RCC 7860 (cell line): ENCODE measurements around the gene ZSCAN21.

Experiments used
- DNase-seq: peaks from one replicate; pipeline ENCODE4 v3.0.0-alpha.2; 2015; ENCODE audit warnings: low spot score
- FAIRE-seq: peaks from 2 replicates; lab custom pipeline; 2012; peaks lifted over from hg19 to GRCh38; lab: Jason Lieb, UNC

ZSCAN21 gene

GRCh38 chr7:100024020-100024619, 25.5 kb upstream of the ZSCAN21 start:
- no peak for DNase-seq
- FAIRE-seq, result no peak

GRCh38 chr7:100027197-100027596, 22.4 kb upstream of the ZSCAN21 start:
- FAIRE-seq (no peak), DNase-seq (no peak)

- DNase-seq (no peak), FAIRE-seq (no peak)
Observed at GRCh38 chr7:100029596-100029995, 20.0 kb upstream of the ZSCAN21 start.

DNA sequence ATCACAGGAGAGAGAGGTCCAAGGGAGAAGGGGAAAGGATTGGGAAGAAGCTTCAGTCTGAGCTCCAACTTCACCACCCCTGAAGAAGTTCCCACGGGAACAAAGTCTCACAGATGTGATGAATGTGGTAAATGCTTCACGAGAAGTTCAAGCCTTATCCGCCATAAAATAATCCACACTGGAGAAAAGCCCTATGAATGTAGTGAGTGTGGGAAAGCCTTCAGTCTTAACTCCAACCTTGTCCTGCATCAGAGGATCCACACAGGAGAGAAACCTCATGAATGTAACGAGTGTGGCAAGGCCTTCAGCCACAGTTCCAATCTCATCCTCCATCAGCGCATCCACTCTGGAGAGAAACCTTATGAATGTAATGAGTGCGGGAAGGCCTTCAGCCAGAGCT, 16.0 kb upstream of the ZSCAN21 start:
- FAIRE-seq (no peak), DNase-seq (no peak)

DNA sequence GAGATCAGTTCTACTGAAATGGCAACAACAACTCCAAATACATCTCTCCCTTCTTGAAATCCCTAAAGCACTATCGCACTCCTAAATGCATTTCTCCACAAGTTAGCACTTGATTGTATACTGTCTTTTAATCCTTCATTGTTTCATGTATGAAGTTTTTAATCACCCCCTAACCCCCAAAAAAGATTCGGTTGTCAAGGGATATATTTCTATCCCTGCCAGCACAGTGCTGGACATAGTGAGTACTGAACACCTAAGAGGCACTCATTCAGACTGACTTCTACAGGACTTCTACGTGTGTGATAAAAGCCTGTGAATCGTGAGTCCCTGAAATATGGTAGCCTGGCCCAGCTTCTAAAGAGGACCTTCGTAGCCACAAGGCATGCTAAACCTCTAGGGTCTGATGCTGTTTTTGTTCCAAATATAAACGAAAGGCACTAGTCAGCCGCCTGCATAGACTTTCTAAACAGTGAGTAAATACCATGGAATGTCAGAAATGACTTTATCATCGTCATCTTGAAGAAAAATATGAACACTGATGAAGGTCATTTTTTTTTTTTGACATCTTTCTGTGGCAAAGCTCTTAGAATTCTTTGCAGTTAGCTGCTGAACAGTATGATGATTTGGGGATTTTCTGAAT, 14.6 kb upstream of the ZSCAN21 start:
- DNase-seq, result peak; percentile 22
- no peak for FAIRE-seq

GRCh38 chr7:100035876-100036275, 13.7 kb upstream of the ZSCAN21 start:
- FAIRE-seq (no peak), DNase-seq (no peak)

DNA sequence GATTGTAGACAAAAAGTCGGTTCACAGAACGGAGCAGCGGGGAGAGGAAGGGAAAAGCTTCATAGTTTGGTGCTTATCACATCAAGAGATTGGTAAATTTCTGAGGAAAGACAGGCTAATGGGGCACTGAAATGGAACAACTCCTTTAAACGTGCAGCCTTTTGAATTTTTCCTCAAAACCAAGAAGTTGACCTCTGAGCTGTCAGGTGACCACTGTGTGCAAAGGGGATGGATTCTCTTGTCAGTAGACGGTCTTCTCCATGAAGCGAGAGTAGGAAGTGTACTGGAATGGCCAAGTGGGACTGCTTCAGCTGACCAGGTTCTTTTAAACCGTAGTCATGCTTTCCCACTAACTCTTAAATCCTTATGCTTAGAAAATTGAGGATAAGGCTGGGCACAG, 11.2 kb upstream of the ZSCAN21 start:
- FAIRE-seq (no peak), DNase-seq (no peak)

DNA sequence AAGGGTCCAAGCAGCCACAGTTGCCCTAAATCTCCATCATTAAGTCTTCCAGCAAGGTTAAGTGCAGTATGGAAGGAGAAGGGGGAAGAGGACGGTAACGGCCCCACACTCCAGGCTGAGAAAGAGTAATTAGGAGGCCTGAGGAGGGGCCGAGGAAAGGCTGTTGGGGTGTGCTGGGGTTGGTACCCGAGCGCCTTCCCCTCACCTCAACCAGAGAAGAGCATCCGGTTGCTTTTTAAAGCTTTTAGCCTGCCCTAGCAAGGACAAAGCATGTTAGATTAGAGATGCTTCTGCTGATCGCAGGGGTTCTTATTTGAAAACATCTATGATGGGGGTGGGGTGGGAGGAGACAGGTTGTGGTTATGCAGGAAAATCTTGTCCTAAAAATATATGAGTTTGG, 9.0 kb upstream of the ZSCAN21 start:
- DNase-seq (no peak), FAIRE-seq (no peak)

- DNase-seq (no peak), FAIRE-seq (no peak)
Observed at GRCh38 chr7:100044718-100045117, 4.9 kb upstream of the ZSCAN21 start.

GRCh38 chr7:100048680-100049079, 894 bp upstream of the ZSCAN21 start:
- FAIRE-seq (no peak), DNase-seq (no peak)

- DNase-seq, result no peak
- no peak for FAIRE-seq
Observed at GRCh38 chr7:100051611-100052010, 2.0 kb downstream of the ZSCAN21 start.

DNA sequence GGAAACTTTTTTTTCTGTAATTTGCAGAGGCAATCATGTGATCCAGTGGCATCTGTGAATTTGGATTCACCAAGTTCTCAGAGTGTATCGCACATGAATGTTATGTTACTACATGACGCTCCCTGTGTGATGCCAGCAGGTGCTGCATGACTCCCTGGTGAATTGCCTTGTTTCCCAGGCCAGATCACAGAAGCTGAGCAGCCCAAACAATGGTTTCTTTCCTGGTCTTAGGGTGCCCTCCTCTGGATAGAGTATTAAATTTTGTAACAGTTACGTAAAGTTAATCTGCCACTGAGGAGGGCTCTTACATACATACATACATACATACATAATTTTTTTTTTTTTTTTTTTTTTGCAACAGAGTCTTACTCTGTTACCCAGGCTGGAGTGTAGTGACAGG, 3.6 kb downstream of the ZSCAN21 start:
- no peak for FAIRE-seq

DNA sequence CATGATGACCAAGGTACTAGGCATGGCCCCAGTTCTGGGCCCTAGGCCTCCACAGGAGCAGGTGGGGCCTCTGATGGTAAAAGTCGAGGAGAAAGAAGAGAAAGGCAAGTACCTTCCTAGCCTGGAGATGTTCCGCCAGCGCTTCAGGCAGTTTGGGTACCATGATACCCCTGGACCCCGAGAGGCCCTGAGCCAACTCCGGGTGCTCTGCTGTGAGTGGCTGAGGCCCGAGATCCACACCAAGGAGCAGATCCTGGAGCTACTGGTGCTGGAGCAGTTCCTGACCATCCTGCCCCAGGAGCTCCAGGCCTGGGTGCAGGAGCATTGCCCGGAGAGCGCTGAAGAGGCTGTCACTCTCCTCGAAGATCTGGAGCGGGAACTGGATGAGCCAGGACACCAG, 7.4 kb downstream of the ZSCAN21 start:
- no peak for FAIRE-seq
- DNase-seq, result no peak

More for the DNA sequence above, 3.6 kb downstream of the ZSCAN21 start:
- DNase-seq, result peak; percentile 60

DNA sequence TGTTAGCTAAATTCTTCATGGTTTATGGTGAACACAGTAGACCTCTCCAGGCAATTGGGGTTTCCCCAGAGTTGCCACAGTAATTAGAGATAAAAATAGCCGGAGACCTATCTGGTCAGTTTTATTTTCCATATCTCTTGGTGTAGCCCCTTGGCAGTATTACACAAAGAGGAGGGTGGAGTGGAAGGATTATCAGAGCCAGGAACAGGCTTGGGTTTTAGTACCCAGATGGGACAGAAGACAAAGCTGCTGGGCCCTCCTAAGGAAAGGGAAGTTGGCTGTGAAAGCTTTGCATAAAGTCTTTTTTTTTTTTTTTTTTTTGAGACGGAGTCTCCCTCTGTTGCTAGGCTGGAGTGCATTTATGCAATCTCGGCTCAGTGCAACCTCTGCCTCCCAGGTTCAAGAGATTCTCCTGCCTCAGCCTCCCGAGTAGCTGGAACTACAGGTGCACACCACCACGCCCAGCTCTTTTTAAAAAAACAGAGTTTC, 9.7 kb downstream of the ZSCAN21 start:
- no peak for DNase-seq
- no peak for FAIRE-seq

DNA sequence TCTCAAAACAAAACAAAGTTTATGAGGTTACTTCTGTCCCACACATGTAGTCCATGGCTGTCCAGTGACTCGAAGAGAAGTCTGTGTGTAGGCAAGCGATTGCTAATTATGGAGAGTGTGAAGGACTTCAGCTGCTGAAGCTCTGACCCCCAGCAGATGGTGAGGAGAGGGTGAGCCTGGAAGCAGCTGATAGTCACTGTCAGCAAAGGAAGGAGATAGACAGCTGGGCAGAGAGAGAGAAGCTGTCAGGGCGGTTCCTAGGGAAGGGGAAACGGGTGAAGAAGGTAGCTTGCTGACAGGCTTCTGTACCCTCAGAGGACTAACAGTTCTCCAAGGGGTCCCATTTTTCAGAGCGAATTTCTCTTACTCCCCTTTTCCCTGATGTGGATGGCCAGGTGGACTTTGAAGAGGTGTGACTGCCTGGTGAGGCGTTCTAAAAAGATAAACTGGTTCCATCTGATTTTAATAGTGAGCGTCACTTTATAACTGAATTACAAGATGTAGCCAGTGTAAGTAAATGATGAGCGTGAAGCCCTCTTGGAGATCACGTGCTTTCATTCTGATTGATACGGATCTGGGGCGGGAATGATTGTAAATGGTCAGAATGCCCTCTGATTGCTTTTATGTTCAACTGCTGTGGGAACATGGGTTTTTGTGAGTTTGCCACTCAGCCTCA, 12.1 kb downstream of the ZSCAN21 start:
- FAIRE-seq (no peak), DNase-seq (no peak)

DNA sequence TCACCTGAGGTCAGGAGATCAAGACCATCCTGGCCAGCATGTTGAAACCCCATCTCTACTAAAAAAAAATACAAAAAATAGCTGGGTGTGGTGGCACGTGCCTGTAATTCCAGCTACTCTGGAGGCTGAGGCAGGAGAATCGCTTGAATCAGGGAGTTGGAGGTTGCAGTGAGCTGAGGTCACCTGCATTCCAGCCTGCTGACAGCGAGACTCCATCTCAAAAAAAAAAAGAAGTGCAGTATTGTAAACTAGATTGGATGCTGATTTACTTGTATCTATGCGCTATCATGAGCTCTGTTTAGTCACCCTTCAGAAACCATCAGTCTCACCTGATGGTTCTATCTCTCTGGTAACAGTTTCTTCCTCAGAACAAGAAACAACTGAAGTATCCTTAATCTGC, 13.8 kb downstream of the ZSCAN21 start:
- FAIRE-seq, result no peak
- DNase-seq, result no peak

- DNase-seq (no peak), FAIRE-seq (no peak)
Observed at GRCh38 chr7:100064162-100064561, 14.6 kb downstream of the ZSCAN21 start.

GRCh38 chr7:100065452-100066186, 16.0 kb downstream of the ZSCAN21 start:
- DNase-seq (no peak), FAIRE-seq (no peak)

DNA sequence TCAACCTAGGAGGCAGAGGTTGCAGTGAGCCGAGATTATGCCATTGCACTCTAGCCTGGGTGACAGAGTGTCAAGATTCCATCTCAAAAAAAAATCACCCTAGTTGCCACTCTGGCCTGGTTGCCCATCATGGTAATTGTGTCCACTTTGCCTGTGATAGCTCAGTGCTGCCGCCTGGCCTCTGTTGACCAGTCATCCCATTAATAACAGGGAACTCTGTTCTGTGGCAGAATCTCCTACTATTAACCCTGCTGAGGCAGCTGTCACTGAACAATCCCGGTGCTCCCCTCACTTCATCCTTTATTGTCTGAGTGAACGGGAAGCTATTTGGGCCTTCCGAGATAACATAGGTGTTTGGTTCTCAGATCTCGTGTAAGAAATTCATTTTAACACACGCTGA, 17.4 kb downstream of the ZSCAN21 start:
- no peak for FAIRE-seq

DNA sequence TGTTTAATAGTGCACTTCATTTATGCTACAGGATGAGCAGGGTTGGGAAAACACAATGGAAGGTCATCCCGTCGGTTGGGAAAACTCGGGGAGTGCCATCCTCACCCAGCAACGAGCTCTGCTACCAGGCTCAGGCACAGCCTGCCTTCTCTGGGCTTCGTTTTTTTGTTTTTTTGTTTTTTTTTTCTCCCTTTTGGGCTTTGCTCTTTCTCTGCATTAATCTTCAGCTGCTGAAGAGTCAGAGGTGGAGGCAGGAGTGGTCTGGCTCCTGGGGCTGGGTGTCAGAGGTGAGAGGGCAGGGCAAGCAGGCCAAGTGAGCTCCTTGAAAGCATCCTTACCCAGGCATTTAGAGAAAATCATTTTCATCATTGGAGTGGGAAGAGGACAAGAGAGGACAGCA, 20.4 kb downstream of the ZSCAN21 start:
- FAIRE-seq, result no peak
- DNase-seq, result no peak

More for the DNA sequence above, 17.4 kb downstream of the ZSCAN21 start:
- no peak for DNase-seq

DNA sequence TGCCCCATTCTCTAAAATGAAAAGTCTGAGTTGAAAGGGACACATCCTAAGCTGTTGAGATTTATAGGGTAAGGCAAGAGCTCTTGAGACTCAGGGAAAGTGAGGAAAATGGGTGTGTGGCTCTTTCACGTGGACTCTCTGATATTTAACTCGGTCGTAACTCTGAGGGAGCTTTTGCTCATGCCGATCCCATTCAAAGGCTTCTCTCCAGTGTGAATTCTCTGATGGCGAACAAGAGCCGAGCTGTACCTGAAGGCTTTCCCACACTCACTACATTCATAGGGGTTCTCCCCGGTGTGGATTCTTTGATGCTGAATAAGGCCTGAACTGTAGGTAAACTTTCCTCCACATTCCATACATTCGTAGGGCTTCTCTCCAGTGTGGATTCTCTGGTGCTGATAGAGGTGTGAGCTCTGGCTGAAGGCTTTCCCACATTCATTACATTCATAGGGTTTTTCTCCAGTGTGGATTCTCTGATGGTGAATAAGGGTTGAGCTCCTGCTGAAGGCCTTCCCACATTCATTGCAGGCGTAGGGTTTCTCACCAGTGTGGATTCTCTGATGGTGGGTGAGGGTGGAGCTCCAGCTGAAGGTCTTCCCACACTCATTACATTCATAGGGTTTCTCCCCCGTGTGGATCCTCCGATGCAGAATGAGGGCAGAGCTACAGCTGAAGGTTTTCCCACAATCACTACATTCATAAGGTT, 21.6 kb downstream of the ZSCAN21 start:
- no peak for DNase-seq
- no peak for FAIRE-seq
